ENCODE data around the gene FAM163A.

Gene FAM163A

DNA sequence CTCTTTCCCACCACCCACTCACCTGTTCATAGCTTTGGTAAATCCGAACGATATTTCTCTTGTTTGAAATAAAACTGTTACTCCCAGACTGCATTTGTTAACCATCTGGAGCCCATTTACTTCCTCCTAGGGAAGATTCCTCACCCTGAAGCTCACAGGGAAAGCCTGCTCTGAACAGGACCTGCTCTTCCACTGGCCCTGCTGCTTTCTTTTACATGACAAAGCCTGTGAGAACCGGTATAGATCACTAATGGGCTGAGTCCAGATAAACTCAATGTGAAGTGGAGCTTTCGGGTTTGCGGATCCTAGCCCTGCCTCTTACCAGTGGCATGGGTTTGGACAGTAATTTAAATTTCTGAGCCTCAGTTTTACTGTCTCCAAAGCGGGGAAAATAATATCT lies 45.2 kb downstream of the FAM163A start:
- TF ChIP-seq, protein P1, sequence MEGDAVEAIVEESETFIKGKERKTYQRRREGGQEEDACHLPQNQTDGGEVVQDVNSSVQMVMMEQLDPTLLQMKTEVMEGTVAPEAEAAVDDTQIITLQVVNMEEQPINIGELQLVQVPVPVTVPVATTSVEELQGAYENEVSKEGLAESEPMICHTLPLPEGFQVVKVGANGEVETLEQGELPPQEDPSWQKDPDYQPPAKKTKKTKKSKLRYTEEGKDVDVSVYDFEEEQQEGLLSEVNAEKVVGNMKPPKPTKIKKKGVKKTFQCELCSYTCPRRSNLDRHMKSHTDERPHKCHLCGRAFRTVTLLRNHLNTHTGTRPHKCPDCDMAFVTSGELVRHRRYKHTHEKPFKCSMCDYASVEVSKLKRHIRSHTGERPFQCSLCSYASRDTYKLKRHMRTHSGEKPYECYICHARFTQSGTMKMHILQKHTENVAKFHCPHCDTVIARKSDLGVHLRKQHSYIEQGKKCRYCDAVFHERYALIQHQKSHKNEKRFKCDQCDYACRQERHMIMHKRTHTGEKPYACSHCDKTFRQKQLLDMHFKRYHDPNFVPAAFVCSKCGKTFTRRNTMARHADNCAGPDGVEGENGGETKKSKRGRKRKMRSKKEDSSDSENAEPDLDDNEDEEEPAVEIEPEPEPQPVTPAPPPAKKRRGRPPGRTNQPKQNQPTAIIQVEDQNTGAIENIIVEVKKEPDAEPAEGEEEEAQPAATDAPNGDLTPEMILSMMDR (IDR thresholded peaks at IDR 0.05), result no peak
- H3K27ac ChIP-seq, result no peak overlapping the region
- no peak for DNase-seq (ENCODE audit: low spot score)
- H3K4me3 ChIP-seq, result no peak overlapping the region

DNA sequence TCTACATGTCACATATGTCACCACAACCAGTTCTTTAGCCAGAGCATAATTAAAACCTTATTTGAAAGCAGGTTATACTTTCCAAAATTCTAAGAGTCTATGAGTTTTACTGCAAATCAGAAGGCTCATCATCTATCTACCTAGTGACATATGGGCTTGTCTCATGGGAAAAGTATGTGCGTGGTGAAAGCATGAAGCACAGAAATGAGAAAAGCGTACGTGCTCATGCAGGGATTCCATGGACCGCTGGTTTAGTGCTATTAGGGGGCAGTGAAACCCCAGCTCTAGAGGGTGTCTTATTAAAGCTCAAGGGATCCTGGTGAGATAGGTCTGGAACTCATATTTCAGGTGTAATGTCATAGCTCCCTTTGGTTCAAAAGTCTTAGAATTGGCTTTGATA lies 50.2 kb downstream of the FAM163A start:
- no peak overlapping the region for H3K4me3 ChIP-seq
- TF ChIP-seq, protein P1 (IDR thresholded peaks at IDR 0.05), result no peak
- no peak for DNase-seq (ENCODE audit: low spot score)

DNA sequence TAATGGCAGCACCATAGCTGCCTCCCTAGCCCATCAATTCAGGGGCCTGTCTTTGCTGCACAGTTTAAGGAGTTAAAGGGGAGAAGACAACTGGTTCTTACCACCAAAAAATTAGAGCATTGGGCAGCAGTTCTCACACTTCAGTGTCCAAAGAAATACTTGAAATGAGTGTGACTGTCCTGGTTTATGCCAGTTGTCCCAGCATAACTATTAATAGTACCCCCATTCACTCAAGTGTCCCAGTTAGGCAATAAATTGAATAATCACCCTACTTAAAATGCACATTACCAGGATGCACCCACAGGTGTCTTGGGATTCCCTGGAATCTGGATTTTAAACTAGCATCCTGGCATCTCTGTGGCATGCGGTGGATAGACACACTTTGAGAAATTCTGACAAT lies 51.1 kb downstream of the FAM163A start:
- Histone ChIP-seq H3K4me3 (no peak overlapping the region), H3K27ac (no peak overlapping the region)
- TF ChIP-seq, protein P1 (IDR thresholded peaks at IDR 0.05), result no peak

More for the DNA sequence above, 50.2 kb downstream of the FAM163A start:
- H3K27ac ChIP-seq, result no peak overlapping the region

DNA sequence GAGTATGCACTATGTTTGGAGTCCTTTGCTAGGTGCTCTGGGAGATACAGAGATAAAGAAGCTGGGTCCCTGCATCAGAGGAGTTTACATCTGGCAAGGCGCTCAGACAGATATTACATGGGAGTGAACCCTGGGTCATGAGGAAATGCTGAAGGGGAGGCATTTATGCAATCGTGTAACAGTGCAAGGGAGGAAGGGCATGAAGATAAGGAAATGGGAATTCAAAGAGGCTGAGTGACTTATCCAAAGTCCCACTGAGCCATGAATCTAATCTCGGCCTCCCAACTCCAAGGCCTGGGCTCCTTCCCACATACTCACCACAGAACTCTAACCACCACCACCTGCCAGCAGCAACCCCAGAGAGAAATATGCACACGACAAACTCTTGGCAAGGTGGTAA lies 51.6 kb downstream of the FAM163A start:
- Histone ChIP-seq H3K27ac (no peak overlapping the region), H3K4me3 (no peak overlapping the region)
- TF ChIP-seq, protein P1 (IDR thresholded peaks at IDR 0.05), result no peak
- DNase-seq (ENCODE audit: low spot score), result no peak

More for the DNA sequence above, 51.1 kb downstream of the FAM163A start:
- no peak for DNase-seq (ENCODE audit: low spot score)

DNA sequence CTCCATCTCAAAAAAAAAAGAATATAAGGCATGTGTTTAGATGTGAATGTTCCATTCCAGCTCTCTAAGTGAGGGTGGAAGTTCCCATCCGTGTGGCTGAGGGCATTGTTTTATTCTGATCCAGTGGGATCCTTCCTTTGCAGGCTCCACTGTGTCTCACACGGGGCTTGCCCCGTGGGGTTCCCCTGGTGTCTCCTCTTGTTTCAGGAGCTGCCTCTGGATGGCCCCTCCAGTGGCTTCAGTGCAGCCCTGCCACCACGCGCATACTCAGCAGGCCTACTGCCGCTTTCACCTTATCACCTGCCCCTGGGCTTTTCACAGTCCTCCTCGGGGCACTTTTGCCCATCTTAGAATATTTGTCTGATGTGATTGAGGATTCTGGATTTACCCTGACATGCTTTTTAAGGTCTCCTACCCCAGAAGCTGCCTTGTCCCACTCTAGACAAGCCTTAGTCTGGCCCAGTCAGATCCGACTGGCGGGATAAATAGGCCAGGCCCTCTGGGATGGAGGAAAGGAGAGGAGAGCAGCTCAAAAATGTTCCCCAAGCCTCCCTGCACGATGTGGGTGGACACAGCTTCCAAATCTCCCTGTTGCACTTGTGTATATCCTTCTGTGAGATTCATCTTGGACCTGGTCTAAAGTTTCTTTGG lies 55.2 kb downstream of the FAM163A start:
- DNase-seq (ENCODE audit: low spot score), result no peak
- Histone ChIP-seq H3K4me3 (no peak overlapping the region), H3K27ac (no peak overlapping the region)
- TF ChIP-seq, protein P1 (IDR thresholded peaks at IDR 0.05), result no peak

DNA sequence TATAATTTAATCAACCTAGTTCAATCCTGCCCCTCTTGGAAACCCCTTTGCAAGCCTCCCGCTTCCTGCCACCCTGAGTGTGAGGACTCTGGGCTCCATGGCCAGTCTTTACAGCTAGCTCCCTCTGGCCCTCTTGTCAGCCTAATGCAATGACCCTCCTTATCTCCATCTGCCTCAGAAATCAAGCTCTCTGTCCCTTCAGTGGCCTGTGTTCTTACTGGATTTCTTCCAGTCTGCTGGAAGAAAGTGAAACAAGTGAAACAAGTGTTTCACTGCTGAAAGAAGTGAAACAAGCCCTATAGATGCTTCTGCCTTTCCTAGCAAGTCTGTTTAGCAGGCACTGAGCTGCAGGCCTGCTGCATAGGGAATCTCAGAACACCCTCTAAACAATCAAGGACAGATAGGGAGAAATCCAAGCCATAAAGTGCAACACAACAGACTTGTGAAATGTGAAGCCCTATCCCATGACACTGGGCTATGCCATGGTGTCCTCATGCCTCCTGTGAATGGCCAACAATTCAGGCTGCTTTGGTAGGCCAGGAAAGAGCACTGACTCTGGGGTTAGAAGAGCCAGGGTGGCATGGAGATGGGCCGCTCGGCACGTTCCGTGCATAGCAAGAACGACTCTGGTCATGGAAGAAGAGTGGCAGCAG lies 55.9 kb downstream of the FAM163A start:
- no peak for DNase-seq (ENCODE audit: low spot score)
- H3K4me3 ChIP-seq, result no peak overlapping the region
- TF ChIP-seq, protein P1 (IDR thresholded peaks at IDR 0.05), result no peak
- H3K27ac ChIP-seq, result no peak overlapping the region

DNA sequence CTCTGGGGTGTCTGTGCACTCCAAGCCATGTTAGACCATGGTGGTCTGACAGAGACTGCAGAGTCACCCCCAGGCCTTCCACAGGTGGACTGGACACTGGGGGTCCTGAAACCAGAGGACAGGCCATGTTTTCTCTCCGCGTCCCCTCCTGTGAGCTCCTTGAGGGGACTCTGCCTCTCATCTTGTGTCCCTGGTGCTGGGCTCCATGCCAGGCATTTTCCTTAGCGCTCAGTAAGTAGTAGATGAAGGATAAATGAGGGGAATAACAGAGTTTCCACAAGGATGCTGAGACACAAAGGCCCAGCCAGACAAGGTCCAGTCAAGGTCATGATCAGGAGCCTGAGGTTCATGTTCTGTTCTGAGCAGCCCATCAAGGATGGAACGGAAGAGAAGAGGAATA lies 57.4 kb downstream of the FAM163A start:
- TF ChIP-seq, protein P1 (IDR thresholded peaks at IDR 0.05), result no peak
- DNase-seq (ENCODE audit: low spot score), result no peak
- H3K4me3 ChIP-seq, result no peak overlapping the region
- no peak overlapping the region for H3K27ac ChIP-seq
